ENCODE data around the gene MALRD1. TPM values are rescaled to one million over a fixed set of nuclear protein-coding genes. Genes with fewer than 3 reads are reported as not detected.

MALRD1 gene
- total and polyA plus RNA-seq, 2 of the 8 experiments (the other 6 are each of a cell fraction or from before 2014, with no cell fraction given): 0.32 to 0.35 TPM

GRCh38 chr10:19491166-19491565, 442.6 kb downstream of the MALRD1 start (continued):
- no peak for TF ChIP-seq TBP (IDR thresholded peaks at IDR 0.05; ENCODE audit: low read depth, low read length)
- TF ChIP-seq GTF2F1 (IDR thresholded peaks at IDR 0.05; ENCODE audit: borderline replicate concordance, low read depth, low read length): no peak
- TF ChIP-seq ASH2L (IDR thresholded peaks at IDR 0.05; ENCODE audit: low read length): no peak
- TF ChIP-seq HDAC6 (IDR thresholded peaks at IDR 0.05; ENCODE audit: low read depth, low read length): no peak
- TF ChIP-seq YY1 (IDR thresholded peaks at IDR 0.05; ENCODE audit: low read depth, low read length): no peak
